Gastroesophageal sphincter (tissue), 4 donors: Measurements from ENCODE around the gene CNKSR3. TPM values are rescaled to one million over a fixed set of nuclear protein-coding genes. Genes with fewer than 3 reads are reported as not detected.
A peak's percentile ranks its signal among the peaks of the same experiment; 100 is the strongest.

ENCODE experiments used
- ATAC-seq: fragments of 150-250 bp; one replicate; pipeline ENCODE4 v1.9.1; 2016; ENCODE audit warnings: mild to moderate bottlenecking, moderate library complexity
- H3K27ac ChIP-seq, 4 donors: fragments of 200-600 bp; sonication (generic) in 3 of 4; 1 replicate in 3 of 4; 2 replicates in 1 of 4; pipeline ENCODE4 v1.5.1; 2016 to 2019
- H3K27me3 ChIP-seq: fragments of 200-600 bp; sonication (generic); one replicate; pipeline ENCODE4 v1.5.1; 2019
- H3K36me3 ChIP-seq, 2 donors: fragments of 200-600 bp; sonication (generic); one replicate each; pipeline ENCODE4 v1.5.1; 2019; ENCODE audit warnings: control low read depth in 1 of 2
- H3K4me1 ChIP-seq, 3 donors: fragments of 200-600 bp; sonication (generic); 1 replicate in 2 of 3; 2 replicates in 1 of 3; pipeline ENCODE4 v1.5.1; 2016 to 2019; ENCODE audit warnings: control low read depth in 2 of 3
- H3K4me3 ChIP-seq, 2 donors: fragments of 200-600 bp; sonication (generic); one replicate each; pipeline ENCODE4 v1.5.1; 2019; ENCODE audit warnings: mild to moderate bottlenecking in 1 of 2, moderate library complexity in 1 of 2
- H3K9me3 ChIP-seq, 3 donors: fragments of 200-600 bp; sonication (generic); one replicate each; pipeline ENCODE4 v1.5.1; 2017 to 2019; ENCODE audit warnings: control low read depth in 2 of 3
- EP300 ChIP-seq: sonication (generic); formaldehyde crosslinking; IDR thresholded peaks from one replicate; pipeline ENCODE4 v1.6.1; 2017; ENCODE audit warnings: antibody characterized with exemption, mild to moderate bottlenecking
- POLR2A ChIP-seq, 2 donors: fragments of 450-650 bp; IDR thresholded peaks; one replicate each; pipeline ENCODE4 v1.6.1; 2017; ENCODE audit warnings: antibody characterized with exemption in 2 of 2, mild to moderate bottlenecking in 2 of 2, moderate library complexity in 1 of 2
- POLR2AphosphoS5 ChIP-seq: sonication (generic); formaldehyde crosslinking; IDR thresholded peaks from one replicate; pipeline ENCODE4 v1.6.1; 2017; ENCODE audit warnings: antibody characterized with exemption
- WGBS, 2 donors: methylation state at CpG; one replicate each; pipeline ENCODE4 v1.1.5; 2018; ENCODE audit warnings: low coverage in 1 of 2; 5-methylcytosine and 5-hydroxymethylcytosine counted together
- total RNA-seq, 4 donors: library from RNA; depleted of rRNA; stranded (reverse); fragments of >200 nt; gene quantifications; one replicate each; pipeline ENCODE4 v1.1.0, GENCODE V29; 2016
- TF ChIP-seq, protein P1 (sequence below), 4 experiments: fragments of 200-600 bp in 2 of 4; fragments of 450-650 bp in 2 of 4; sonication (generic) in 1 of 4; IDR thresholded peaks; one replicate each; pipeline ENCODE4 v1.5.1; 2017 to 2019; ENCODE audit warnings: antibody characterized with exemption in 4 of 4, mild to moderate bottlenecking in 2 of 4, moderate library complexity in 2 of 4

CNKSR3 gene
- total RNA-seq, 4 donors from 2014 or later, result 12.9 to 28.9 (median 16.0) TPM

DNA sequence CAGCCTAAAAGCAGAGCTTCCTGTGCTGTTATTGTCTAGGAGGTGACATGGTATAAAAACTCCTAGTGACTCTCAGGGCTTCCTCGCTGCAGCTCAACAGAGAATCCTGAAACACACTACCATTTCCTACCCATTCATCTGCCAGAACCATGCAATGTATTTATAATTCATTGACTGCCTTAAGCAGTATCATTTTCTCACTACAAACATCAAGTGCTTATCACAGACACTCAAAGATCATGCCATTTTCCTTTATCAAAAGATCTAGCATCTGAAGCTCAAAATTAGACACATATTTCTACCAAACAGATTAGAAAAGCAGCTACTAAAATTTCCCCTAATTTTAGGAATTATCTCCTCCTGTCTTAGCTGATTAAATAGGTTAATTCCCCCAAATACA is 83.5 kb downstream of the CNKSR3 start:
- H3K27ac ChIP-seq, result no peak overlapping the region
- H3K9me3 ChIP-seq, result no peaks in the 10 kb centered on the region
- ATAC-seq, result no peak
- H3K27me3 ChIP-seq, result no peaks in the 10 kb centered on the region
- 71 to 94% methylated on average over 1 of the region's 1 CpG for WGBS, 2 donors
- TF ChIP-seq, protein P1, sequence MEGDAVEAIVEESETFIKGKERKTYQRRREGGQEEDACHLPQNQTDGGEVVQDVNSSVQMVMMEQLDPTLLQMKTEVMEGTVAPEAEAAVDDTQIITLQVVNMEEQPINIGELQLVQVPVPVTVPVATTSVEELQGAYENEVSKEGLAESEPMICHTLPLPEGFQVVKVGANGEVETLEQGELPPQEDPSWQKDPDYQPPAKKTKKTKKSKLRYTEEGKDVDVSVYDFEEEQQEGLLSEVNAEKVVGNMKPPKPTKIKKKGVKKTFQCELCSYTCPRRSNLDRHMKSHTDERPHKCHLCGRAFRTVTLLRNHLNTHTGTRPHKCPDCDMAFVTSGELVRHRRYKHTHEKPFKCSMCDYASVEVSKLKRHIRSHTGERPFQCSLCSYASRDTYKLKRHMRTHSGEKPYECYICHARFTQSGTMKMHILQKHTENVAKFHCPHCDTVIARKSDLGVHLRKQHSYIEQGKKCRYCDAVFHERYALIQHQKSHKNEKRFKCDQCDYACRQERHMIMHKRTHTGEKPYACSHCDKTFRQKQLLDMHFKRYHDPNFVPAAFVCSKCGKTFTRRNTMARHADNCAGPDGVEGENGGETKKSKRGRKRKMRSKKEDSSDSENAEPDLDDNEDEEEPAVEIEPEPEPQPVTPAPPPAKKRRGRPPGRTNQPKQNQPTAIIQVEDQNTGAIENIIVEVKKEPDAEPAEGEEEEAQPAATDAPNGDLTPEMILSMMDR (IDR thresholded peaks at IDR 0.05), result no peak
- TF ChIP-seq EP300, result no peak
- TF ChIP-seq POLR2AphosphoS5, result no peak
- peaks cover 0 to 43% of the 10 kb centered on the region in 2 donors for H3K36me3 ChIP-seq
- no peak overlapping the region for H3K4me3 ChIP-seq
- peaks cover 0 to 19% (median 0%) of the 10 kb centered on the region in 3 donors for H3K4me1 ChIP-seq

DNA sequence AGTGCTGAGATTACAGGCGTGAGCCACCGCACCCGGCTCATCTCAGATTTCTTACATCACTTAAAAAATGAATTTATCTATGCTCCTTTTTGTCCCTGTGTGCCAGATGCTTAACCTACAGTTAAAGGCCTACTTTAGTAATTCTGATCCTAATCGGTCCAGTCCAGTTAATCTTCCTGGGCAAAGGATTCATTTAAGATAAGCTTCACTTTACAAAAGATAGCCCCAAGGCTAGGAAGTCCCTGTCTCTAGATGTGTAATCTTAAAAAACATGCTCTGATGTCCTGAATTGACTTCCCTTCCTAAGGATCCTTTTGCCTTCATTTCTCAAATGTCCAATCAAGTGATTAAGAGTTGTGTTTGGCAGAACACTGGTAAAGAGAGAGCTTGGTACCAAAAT is 85.5 kb downstream of the CNKSR3 start:
- no peaks in the 10 kb centered on the region for H3K9me3 ChIP-seq
- no peak overlapping the region for H3K4me3 ChIP-seq
- H3K4me1 ChIP-seq, result peaks cover 0 to 10% (median 0%) of the 10 kb centered on the region in 3 donors
- TF ChIP-seq, protein P1 (IDR thresholded peaks at IDR 0.05), result no peak
- no peak for TF ChIP-seq EP300
- no peak for TF ChIP-seq POLR2AphosphoS5
- no peak for TF ChIP-seq POLR2A (IDR thresholded peaks at IDR 0.05)
- peaks cover 0 to 58% of the 10 kb centered on the region in 2 donors for H3K36me3 ChIP-seq
- no peaks in the 10 kb centered on the region for H3K27me3 ChIP-seq
- 92 to 98% methylated on average over 3 to 4 of the region's 4 CpGs for WGBS, 2 donors
- ATAC-seq, result no peak
- no peak overlapping the region for H3K27ac ChIP-seq

DNA sequence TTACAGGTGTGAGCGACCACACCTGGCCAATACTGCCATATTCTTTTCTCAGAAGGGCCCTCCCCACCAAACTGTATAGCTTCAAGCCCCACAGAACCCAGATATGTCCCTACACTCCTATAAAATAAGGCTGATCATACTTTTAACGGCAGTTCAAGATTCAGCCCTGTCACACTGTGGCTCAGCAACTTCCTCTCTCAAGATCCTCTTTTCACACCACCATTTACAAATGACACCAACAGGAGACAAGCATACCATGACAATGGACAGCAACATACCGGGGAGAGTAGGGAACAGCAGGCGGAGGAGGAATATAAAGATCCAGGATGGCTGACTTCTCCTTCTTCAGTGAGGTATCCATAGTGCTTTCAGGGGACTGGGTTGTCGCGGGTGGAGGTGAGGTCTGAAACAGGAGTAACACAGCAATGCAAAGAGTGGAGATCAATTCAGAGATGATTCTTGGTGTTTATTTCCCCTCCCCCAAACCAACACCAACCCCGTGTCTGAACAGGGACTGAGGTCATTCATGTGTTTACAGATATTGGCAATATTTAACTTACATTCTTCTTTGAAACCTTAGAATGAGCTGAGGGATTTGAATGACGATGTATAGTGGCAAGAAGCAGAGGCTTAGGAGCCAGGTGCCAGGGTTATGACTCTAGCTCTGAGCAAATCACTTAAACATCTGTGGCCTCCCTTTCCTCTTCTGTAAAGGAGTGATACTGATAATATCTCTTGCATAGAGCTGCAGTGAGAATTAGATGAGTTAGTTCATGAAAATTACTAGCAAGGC is 96.3 kb downstream of the CNKSR3 start:
- H3K27ac ChIP-seq, result peak overlapping the region in 2 of 4 donors; percentile 26 to 36
- no peaks in the 10 kb centered on the region for H3K27me3 ChIP-seq
- 51 to 77% methylated on average over 3 to 6 of the region's 8 CpGs for WGBS, 2 donors
- peaks cover 7 to 33% (median 17%) of the 10 kb centered on the region in 3 donors for H3K4me1 ChIP-seq
- no peaks in the 10 kb centered on the region for H3K9me3 ChIP-seq
- no peak overlapping the region for H3K4me3 ChIP-seq
- TF ChIP-seq, protein P1 (IDR thresholded peaks at IDR 0.05), result no peak
- no peak for TF ChIP-seq EP300
- no peak for TF ChIP-seq POLR2A (IDR thresholded peaks at IDR 0.05)
- TF ChIP-seq POLR2AphosphoS5, result no peak
- no peak for ATAC-seq
- peaks cover 0 to 33% of the 10 kb centered on the region in 2 donors for H3K36me3 ChIP-seq

DNA sequence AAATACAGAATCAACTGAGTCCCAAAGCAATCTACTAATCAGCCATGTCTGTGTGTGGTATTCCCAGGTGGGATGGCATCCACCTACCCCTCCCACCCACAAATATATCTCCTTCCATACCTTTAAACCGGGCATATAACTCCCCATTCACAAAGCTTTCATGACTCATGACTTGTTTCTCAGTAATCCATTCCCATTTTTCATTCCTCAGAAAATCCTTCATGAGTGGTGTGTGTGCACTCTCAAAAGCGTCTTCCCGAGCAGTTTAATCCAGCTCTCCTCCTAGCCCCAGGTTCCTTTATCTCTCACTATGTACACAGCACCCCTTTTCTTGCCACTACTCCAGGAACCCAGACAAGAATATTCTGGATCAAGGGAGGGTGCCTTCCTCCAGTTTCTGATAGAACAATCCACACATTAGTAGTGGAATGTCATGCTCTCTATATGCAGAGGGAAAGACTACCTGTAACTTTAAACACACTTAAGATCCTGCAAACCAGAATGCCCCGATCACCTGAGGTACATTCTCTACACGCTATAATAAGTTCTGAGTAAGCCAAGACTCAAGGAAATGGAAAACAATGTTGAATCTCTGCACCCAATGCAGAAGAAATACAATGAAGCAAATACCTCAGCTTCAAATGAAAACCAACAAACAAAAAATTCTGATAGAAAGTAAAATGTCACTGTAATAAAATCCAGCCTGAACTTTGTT is 98.2 kb downstream of the CNKSR3 start:
- peaks cover 0 to 26% of the 10 kb centered on the region in 2 donors for H3K36me3 ChIP-seq
- WGBS, 2 donors, result 23% methylated on average over 3 to 4 of the region's 5 CpGs
- H3K27ac ChIP-seq, result peak overlapping the region; percentile 85 to 92 (median 88)
- ATAC-seq, result no peak
- H3K4me3 ChIP-seq, result no peak overlapping the region
- H3K4me1 ChIP-seq, result peaks cover 7 to 45% (median 29%) of the 10 kb centered on the region in 3 donors
- H3K9me3 ChIP-seq, result no peaks in the 10 kb centered on the region
- no peak for TF ChIP-seq EP300
- TF ChIP-seq POLR2A (IDR thresholded peaks at IDR 0.05), result no peak
- TF ChIP-seq, protein P1 (IDR thresholded peaks at IDR 0.05), result no peak
- no peak for TF ChIP-seq POLR2AphosphoS5
- H3K27me3 ChIP-seq, result no peaks in the 10 kb centered on the region
